SK-N-SH (cell line): ENCODE results near the gene SHISA3. TPM values are rescaled to one million over a fixed set of nuclear protein-coding genes. Genes with fewer than 3 reads are reported as not detected.

ENCODE experiments used
- CTCF ChIA-PET: fragments of 300-600, 350-600 bp; formaldehyde crosslinking; extraction: SDS; loops from one replicate; lab custom pipeline; 2021; lab: Yijun Ruan, JAX
- POLR2A ChIA-PET: fragments of 350-600 bp; sonication (Branson Sonifier 250); formaldehyde crosslinking; extraction: SDS; loops from one replicate; lab custom pipeline; 2020; ENCODE audit warnings: antibody characterized with exemption, inconsistent platforms; lab: Yijun Ruan, JAX
- DNase-seq: peaks from one replicate; pipeline ENCODE4 v3.0.0; 2012
- H2AFZ ChIP-seq: fragments of 200-600 bp; sonication (generic); 2 replicates; pipeline ENCODE4 v1.8.1; 2016; ENCODE audit warnings: antibody characterized with exemption, mild to moderate bottlenecking, low read depth
- H3F3A ChIP-seq: fragments of 200-600 bp; sonication (generic); replicated peaks from 2 replicates; pipeline ENCODE3; 2016; ENCODE audit warnings: antibody characterized with exemption, mild to moderate bottlenecking; ENCODE audit not compliant: insufficient read depth
- H3K27ac ChIP-seq, 2 experiments: fragments of 200-500 bp in 1 of 2; fragments of 200-600 bp in 1 of 2; sonication (Bioruptor generic) in 1 of 2; sonication (generic), shearing (Covaris generic) in 1 of 2; 2 replicates each; pipeline versions ENCODE4 v1.5.1 to v1.6.1; 2014 to 2016; ENCODE audit warnings: low read depth in 2 of 2, inconsistent platforms in 1 of 2, low read length in 1 of 2, mild to moderate bottlenecking in 1 of 2, mixed read lengths in 1 of 2
- H3K27me3 ChIP-seq: fragments of 200-600 bp; sonication (generic), shearing (Covaris generic); 2 replicates; pipeline ENCODE4 v1.6.1; 2016; ENCODE audit warnings: mixed run types; ENCODE audit not compliant: insufficient read depth
- H3K36me3 ChIP-seq, 2 experiments: fragments of 200-500 bp in 1 of 2; fragments of 200-600 bp in 1 of 2; sonication (Bioruptor generic) in 1 of 2; sonication (generic) in 1 of 2; replicated peaks in 1 of 2; 2 replicates each; pipeline versions ENCODE3 to v1.5.1; 2014 to 2016; ENCODE audit warnings: low read length in 1 of 2, mild to moderate bottlenecking in 1 of 2; ENCODE audit not compliant: insufficient read depth in 2 of 2, control insufficient read depth in 1 of 2
- H3K4me1 ChIP-seq, 2 experiments: fragments of 200-500 bp in 1 of 2; fragments of 200-600 bp in 1 of 2; sonication (Bioruptor generic) in 1 of 2; sonication (generic), shearing (Covaris generic) in 1 of 2; 2 replicates each; pipeline versions ENCODE4 v1.5.1 to v1.6.1; 2014 to 2016; ENCODE audit warnings: low read depth in 1 of 2, low read length in 1 of 2, mixed run types in 1 of 2; ENCODE audit not compliant: insufficient read depth in 2 of 2, control insufficient read depth in 1 of 2
- H3K4me2 ChIP-seq: fragments of 200-600 bp; sonication (generic), shearing (Covaris generic); 2 replicates; pipeline ENCODE4 v1.6.1; 2017; ENCODE audit warnings: mixed run types
- H3K4me3 ChIP-seq, 2 experiments: fragments of 200-500 bp in 1 of 2; fragments of 200-600 bp in 1 of 2; sonication (Bioruptor generic) in 1 of 2; sonication (generic), shearing (Covaris generic) in 1 of 2; 2 replicates each; pipeline versions ENCODE4 v1.5.1 to v1.8.1; 2014 to 2016; ENCODE audit warnings: low read depth in 2 of 2, inconsistent platforms in 1 of 2, low read length in 1 of 2, mild to moderate bottlenecking in 1 of 2, mixed read lengths in 1 of 2, moderate library complexity in 1 of 2
- H3K79me2 ChIP-seq: fragments of 200-600 bp; sonication (generic); 2 replicates; pipeline ENCODE4 v1.8.1; 2017; ENCODE audit warnings: mild to moderate bottlenecking; ENCODE audit not compliant: insufficient read depth
- H3K9ac ChIP-seq: fragments of 200-600 bp; sonication (generic); 2 replicates; pipeline ENCODE4 v1.6.1; 2017; ENCODE audit warnings: mixed run types
- H3K9me2 ChIP-seq: fragments of 200-600 bp; sonication (generic); 2 replicates; pipeline ENCODE4 v1.6.1; 2017; ENCODE audit warnings: mixed run types
- H3K9me3 ChIP-seq: fragments of 200-600 bp; sonication (generic); 2 replicates; pipeline ENCODE4 v1.6.1; 2017; ENCODE audit warnings: mixed run types, mild to moderate bottlenecking, moderate library complexity
- H4K20me1 ChIP-seq: fragments of 200-600 bp; sonication (generic); 2 replicates; pipeline ENCODE4 v1.6.1; 2017; ENCODE audit warnings: mild to moderate bottlenecking, mixed run types; ENCODE audit not compliant: insufficient read depth
- ELF1 ChIP-seq: IDR thresholded peaks from 2 replicates; pipeline ENCODE4 v1.4.0; 2012
- EZH2phosphoT487 ChIP-seq: fragments of 200-600 bp; sonication (generic); IDR thresholded peaks from 2 replicates; pipeline ENCODE4 v1.6.1; 2017; ENCODE audit warnings: low read depth, mixed run types, mild to moderate bottlenecking, antibody characterized with exemption, moderate library complexity, borderline replicate concordance
- FOSL2 ChIP-seq: IDR thresholded peaks from 2 replicates; pipeline ENCODE4 v1.4.0; 2012; ENCODE audit warnings: low read depth, mild to moderate bottlenecking, moderate library complexity, borderline replicate concordance
- FOXJ3 ChIP-seq: sonication (generic); formaldehyde crosslinking; IDR thresholded peaks from 2 replicates; pipeline ENCODE4 v1.5.1; 2020; ENCODE audit warnings: mild to moderate bottlenecking, missing genetic modification reagents
- FOXM1 ChIP-seq: IDR thresholded peaks from 2 replicates; pipeline ENCODE4 v1.4.0; 2012; ENCODE audit warnings: low read depth, mild to moderate bottlenecking
- GABPA ChIP-seq: IDR thresholded peaks from 2 replicates; pipeline ENCODE4 v1.4.0; 2012; ENCODE audit warnings: low read depth, mild to moderate bottlenecking
- GATA2 ChIP-seq: sonication (generic); formaldehyde crosslinking; IDR thresholded peaks from 2 replicates; pipeline ENCODE4 v1.5.0; 2020; ENCODE audit warnings: mild to moderate bottlenecking, missing genetic modification reagents
- IRF3 ChIP-seq: fragments of 150-350 bp; IDR thresholded peaks from 2 replicates; pipeline ENCODE4 v1.6.1; 2016; ENCODE audit warnings: mild to moderate bottlenecking, low read depth, low read length
- NFIC ChIP-seq: IDR thresholded peaks from 2 replicates; pipeline ENCODE4 v1.4.0; 2012; ENCODE audit warnings: borderline replicate concordance
- RAD21 ChIP-seq: IDR thresholded peaks from 2 replicates; pipeline ENCODE4 v1.6.1; 2012; ENCODE audit warnings: mild to moderate bottlenecking, low read length
- RCOR1 ChIP-seq: fragments of 150-350 bp; IDR thresholded peaks from 2 replicates; pipeline ENCODE4 v1.6.1; 2017; ENCODE audit warnings: antibody characterized with exemption, low read length
- TCF12 ChIP-seq: IDR thresholded peaks from 2 replicates; pipeline ENCODE4 v1.4.0; 2012
- WGBS: methylation state at CpG from one replicate; pipeline ENCODE4 v1.1.6; 2017; ENCODE audit warnings: low lambda C conversion rate; 5-methylcytosine and 5-hydroxymethylcytosine counted together
- polyA plus RNA-seq, 3 experiments: library from polyadenylated mRNA; depleted of rRNA; stranded (reverse); fragments of >200 nt; gene quantifications; 2 replicates each; pipeline ENCODE4 v1.2.3, GENCODE V29; 2012

Gene SHISA3
- polyA plus RNA-seq, 1 of the 3 experiments (the other 2 are of a cell fraction), result 1.1 TPM

- CTCF ChIA-PET, result interaction anchor here (0.8 to 2.1 kb wide), 7 partner anchors 10 to 427 kb away, joined by 3 to 7 read pairs (median 4); no protein-coding TSS in a partner anchor
- H3K36me3 ChIP-seq, result no peaks in the 10 kb centered on the region
- DNase-seq, result no peak
- no peak overlapping the region for H2AFZ ChIP-seq
- no peaks in the 10 kb centered on the region for H3K9me2 ChIP-seq
- no peaks in the 10 kb centered on the region for H3K9me3 ChIP-seq
- no peak overlapping the region for H3K9ac ChIP-seq
- H3K27me3 ChIP-seq, result no peaks in the 10 kb centered on the region
- no peaks in the 10 kb centered on the region for H4K20me1 ChIP-seq
- no peak overlapping the region for H3K4me3 ChIP-seq
- no peak overlapping the region for H3K27ac ChIP-seq
- no peak overlapping the region for H3K4me2 ChIP-seq
- TF ChIP-seq EZH2phosphoT487 (no peak), IRF3 (no peak), FOXM1 (no peak), RAD21 (no peak), NFIC (no peak), FOXJ3 (no peak)
- no peaks in the 10 kb centered on the region for H3F3A ChIP-seq
- peaks cover 0 to 5% of the 10 kb centered on the region in 2 experiments; a peak in 1 of 4 replicates for H3K4me1 ChIP-seq
- POLR2A ChIA-PET, result no interaction called here
- 71% methylated on average over 10 of the region's 10 CpGs for WGBS
- H3K79me2 ChIP-seq, result no peaks in the 10 kb centered on the region
Observed at GRCh38 chr4:42390622-42391354, 6.5 kb upstream of the SHISA3 start.

GRCh38 chr4:42391355-42391664, 6.0 kb upstream of the SHISA3 start:
- H3K9me2 ChIP-seq, result no peaks in the 10 kb centered on the region
- H3K79me2 ChIP-seq, result no peaks in the 10 kb centered on the region
- ChIA-PET POLR2A (no interaction called here), CTCF (interaction anchor here (1.0 to 2.1 kb wide), 5 partner anchors 9 to 129 kb away, joined by 3 to 7 read pairs (median 4); no protein-coding TSS in a partner anchor)
- no peak overlapping the region for H3K4me2 ChIP-seq
- WGBS, result 83% methylated on average over 2 of the region's 2 CpGs
- no peak overlapping the region for H3K4me3 ChIP-seq
- peaks cover 0 to 5% of the 10 kb centered on the region in 2 experiments; a peak in 1 of 4 replicates for H3K4me1 ChIP-seq
- H3K9ac ChIP-seq, result no peak overlapping the region
- H3K27ac ChIP-seq, result no peak overlapping the region
- no peaks in the 10 kb centered on the region for H4K20me1 ChIP-seq
- TF ChIP-seq TCF12 (no peak), GABPA (no peak), RAD21 (no peak), RCOR1 (no peak), NFIC (no peak), ELF1 (no peak), FOSL2 (no peak), GATA2 (CRISPR knock-in tag) (no peak)
- DNase-seq, result no peak
- H3F3A ChIP-seq, result no peaks in the 10 kb centered on the region
- no peaks in the 10 kb centered on the region for H3K9me3 ChIP-seq
- H3K27me3 ChIP-seq, result peaks cover 2% of the 10 kb centered on the region; the same call in 1 of the 2 replicates
- no peaks in the 10 kb centered on the region for H3K36me3 ChIP-seq
- no peak overlapping the region for H2AFZ ChIP-seq
